ENCODE measurements around the gene EFNA5.

EFNA5 gene

DNA sequence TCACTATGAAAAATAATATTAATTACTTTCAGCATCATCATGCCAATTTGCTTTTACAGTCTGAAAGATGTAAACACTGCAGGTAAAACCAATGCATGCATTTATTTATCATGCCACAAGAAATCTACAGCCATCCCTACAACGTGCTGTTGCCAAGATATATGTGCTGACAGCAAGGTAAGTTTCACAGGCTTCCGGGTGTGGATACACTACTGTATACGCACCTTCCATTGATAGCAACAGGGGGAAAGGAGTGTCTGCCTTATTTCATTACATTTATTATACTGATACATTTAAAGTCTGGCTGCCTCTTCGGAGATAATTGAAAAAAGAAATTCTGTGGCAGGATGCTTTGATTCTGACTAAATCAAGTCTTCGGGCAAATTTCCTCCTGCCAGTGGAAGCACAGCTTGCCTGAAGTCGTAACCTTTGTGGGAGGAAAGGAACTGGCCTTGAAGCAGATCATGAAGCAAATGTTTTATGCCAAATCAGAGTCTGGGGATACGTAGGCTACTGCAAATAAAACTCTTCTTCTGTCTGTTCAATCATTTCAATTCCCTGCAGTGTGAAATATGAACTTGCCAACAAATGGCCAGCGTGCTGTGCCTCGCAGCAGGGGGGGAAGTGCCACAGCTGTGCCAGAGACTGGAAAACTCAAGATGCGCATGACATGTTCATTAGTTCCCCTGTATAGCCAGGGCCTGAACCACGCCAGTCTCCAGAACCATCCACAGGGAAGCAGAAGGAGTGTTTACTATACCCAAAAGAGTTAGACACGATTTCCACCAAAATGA lies 268.1 kb downstream of the EFNA5 start:
- no peaks in the 10 kb centered on the region for H3K27me3 ChIP-seq (ENCODE audit: insufficient read depth, low read depth)
- no peaks in the 10 kb centered on the region for H3K79me2 ChIP-seq (ENCODE audit: insufficient read depth, low read depth)
- TF ChIP-seq, protein P1, sequence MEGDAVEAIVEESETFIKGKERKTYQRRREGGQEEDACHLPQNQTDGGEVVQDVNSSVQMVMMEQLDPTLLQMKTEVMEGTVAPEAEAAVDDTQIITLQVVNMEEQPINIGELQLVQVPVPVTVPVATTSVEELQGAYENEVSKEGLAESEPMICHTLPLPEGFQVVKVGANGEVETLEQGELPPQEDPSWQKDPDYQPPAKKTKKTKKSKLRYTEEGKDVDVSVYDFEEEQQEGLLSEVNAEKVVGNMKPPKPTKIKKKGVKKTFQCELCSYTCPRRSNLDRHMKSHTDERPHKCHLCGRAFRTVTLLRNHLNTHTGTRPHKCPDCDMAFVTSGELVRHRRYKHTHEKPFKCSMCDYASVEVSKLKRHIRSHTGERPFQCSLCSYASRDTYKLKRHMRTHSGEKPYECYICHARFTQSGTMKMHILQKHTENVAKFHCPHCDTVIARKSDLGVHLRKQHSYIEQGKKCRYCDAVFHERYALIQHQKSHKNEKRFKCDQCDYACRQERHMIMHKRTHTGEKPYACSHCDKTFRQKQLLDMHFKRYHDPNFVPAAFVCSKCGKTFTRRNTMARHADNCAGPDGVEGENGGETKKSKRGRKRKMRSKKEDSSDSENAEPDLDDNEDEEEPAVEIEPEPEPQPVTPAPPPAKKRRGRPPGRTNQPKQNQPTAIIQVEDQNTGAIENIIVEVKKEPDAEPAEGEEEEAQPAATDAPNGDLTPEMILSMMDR (conservative IDR thresholded peaks at IDR 0.05; ENCODE audit: low read depth, low read length), result no peak
- H3K4me1 ChIP-seq (ENCODE audit: low read depth, poor library complexity, severe bottlenecking), result no peaks in the 10 kb centered on the region
- H3K27ac ChIP-seq, result no peak overlapping the region
- H4K20me1 ChIP-seq (ENCODE audit: insufficient read depth), result no peaks in the 10 kb centered on the region
- H3K9ac ChIP-seq, result no peak overlapping the region
- H3K4me2 ChIP-seq, result no peak overlapping the region
- no peak overlapping the region for H2AFZ ChIP-seq (ENCODE audit: low read depth)
- no peak overlapping the region for H3K4me3 ChIP-seq (IDR thresholded peaks at IDR 0.05; ENCODE audit: insufficient read depth, low read depth, low read length)
- H3K36me3 ChIP-seq (ENCODE audit: insufficient read depth), result no peaks in the 10 kb centered on the region

DNA sequence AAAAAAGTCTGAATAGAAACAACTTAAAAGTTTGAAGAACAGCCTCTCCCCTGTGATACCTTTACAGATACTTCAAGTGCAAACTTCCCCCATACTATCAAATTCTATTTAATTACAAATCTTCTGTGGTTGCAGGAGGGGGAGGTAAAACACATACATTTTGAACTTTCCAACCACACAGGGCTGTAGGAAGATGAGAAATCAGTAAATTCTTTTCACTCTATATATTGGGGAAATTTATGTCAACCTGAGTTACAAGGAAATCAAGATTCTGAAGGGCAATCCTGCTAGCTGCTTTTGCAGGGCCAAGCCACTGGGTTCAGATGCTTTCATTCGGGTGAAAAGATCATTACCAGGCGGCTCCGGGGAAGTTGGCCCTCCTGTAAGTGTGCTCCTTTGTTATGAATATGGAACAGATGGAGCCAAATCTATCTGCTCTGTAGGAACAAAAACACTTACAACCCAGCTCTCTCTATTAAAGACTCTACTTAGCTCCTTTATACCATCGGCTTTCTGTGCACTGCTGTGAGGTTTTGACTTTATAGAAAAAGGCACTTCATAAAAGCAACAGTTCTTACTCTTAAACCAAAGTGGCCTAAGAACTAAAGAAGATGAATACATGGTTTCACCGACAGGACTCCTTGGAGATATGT lies 269.1 kb downstream of the EFNA5 start:
- Histone ChIP-seq H4K20me1 (ENCODE audit: insufficient read depth) (no peaks in the 10 kb centered on the region), H2AFZ (ENCODE audit: low read depth) (no peak overlapping the region), H3K79me2 (ENCODE audit: insufficient read depth, low read depth) (no peaks in the 10 kb centered on the region), H3K36me3 (ENCODE audit: insufficient read depth) (no peaks in the 10 kb centered on the region), H3K4me1 (ENCODE audit: low read depth, poor library complexity, severe bottlenecking) (no peaks in the 10 kb centered on the region), H3K27me3 (ENCODE audit: insufficient read depth, low read depth) (no peaks in the 10 kb centered on the region), H3K4me3 (IDR thresholded peaks at IDR 0.05; ENCODE audit: insufficient read depth, low read depth, low read length) (no peak overlapping the region), H3K27ac (no peak overlapping the region), H3K9ac (no peak overlapping the region), H3K4me2 (no peak overlapping the region)
- TF ChIP-seq, protein P1 (conservative IDR thresholded peaks at IDR 0.05; ENCODE audit: low read depth, low read length), result no peak

DNA sequence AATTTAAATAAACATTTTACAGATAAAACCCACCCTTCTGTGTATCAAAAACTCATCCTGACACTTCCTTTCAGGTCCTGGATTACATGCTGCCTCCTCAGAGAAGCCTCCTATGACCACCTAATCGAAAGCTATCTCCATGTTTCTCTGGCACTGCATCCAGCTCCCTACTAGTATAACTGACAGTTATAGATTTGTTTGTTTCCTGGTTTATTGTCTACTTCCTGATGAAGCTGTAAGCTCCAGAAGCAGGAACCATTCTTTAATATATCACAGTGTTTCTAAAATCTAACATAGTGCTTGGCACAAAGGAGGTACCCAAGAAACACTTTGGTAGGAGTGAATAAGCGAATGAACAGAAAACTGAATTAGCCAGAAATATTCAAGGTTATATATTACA lies 270.4 kb downstream of the EFNA5 start:
- no peaks in the 10 kb centered on the region for H3K36me3 ChIP-seq (ENCODE audit: insufficient read depth)
- TF ChIP-seq, protein P1 (conservative IDR thresholded peaks at IDR 0.05; ENCODE audit: low read depth, low read length), result no peak
- H3K4me2 ChIP-seq, result no peak overlapping the region
- H3K79me2 ChIP-seq (ENCODE audit: insufficient read depth, low read depth), result no peaks in the 10 kb centered on the region
- H3K27ac ChIP-seq, result no peak overlapping the region
- no peak overlapping the region for H3K4me3 ChIP-seq (IDR thresholded peaks at IDR 0.05; ENCODE audit: insufficient read depth, low read depth, low read length)
- H4K20me1 ChIP-seq (ENCODE audit: insufficient read depth), result no peaks in the 10 kb centered on the region
- H2AFZ ChIP-seq (ENCODE audit: low read depth), result no peak overlapping the region
- no peaks in the 10 kb centered on the region for H3K27me3 ChIP-seq (ENCODE audit: insufficient read depth, low read depth)
- no peaks in the 10 kb centered on the region for H3K4me1 ChIP-seq (ENCODE audit: low read depth, poor library complexity, severe bottlenecking)
- no peak overlapping the region for H3K9ac ChIP-seq

DNA sequence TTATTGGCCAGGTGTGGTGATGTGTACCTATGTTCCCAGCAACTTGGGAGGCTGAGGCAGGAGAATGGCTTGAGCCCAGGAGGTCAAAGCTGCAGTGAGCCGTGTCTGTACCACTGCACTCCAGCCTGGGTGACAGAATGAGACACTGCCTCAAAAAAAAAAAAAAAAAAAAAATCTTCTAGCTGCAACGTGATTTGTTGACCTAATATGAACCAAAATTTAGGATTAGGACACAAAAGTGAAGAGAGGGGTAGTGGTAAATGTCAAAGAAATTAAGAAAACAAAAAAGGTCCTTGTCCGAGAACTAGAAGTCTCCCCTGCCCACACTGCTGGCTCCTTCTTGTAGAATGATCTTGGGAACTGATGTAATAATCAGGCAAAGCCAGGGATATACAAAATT lies 272.0 kb downstream of the EFNA5 start:
- H3K79me2 ChIP-seq (ENCODE audit: insufficient read depth, low read depth), result no peaks in the 10 kb centered on the region
- no peak overlapping the region for H3K27ac ChIP-seq
- no peaks in the 10 kb centered on the region for H4K20me1 ChIP-seq (ENCODE audit: insufficient read depth)
- no peak overlapping the region for H3K4me2 ChIP-seq
- H3K4me3 ChIP-seq (IDR thresholded peaks at IDR 0.05; ENCODE audit: insufficient read depth, low read depth, low read length), result no peak overlapping the region
- H3K36me3 ChIP-seq (ENCODE audit: insufficient read depth), result no peaks in the 10 kb centered on the region
- H3K9ac ChIP-seq, result no peak overlapping the region
- H3K27me3 ChIP-seq (ENCODE audit: insufficient read depth, low read depth), result no peaks in the 10 kb centered on the region
- TF ChIP-seq, protein P1 (conservative IDR thresholded peaks at IDR 0.05; ENCODE audit: low read depth, low read length), result no peak
- no peaks in the 10 kb centered on the region for H3K4me1 ChIP-seq (ENCODE audit: low read depth, poor library complexity, severe bottlenecking)
- no peak overlapping the region for H2AFZ ChIP-seq (ENCODE audit: low read depth)
